HepG2 (cell line): ENCODE data around the gene VILL. TPM values are rescaled to one million over a fixed set of nuclear protein-coding genes. Genes with fewer than 3 reads are reported as not detected.
A peak's percentile ranks its signal among the peaks of the same experiment; 100 is the strongest.
"Not testable (repeated sequence)": the region's sequence is repeated elsewhere in the genome, so short reads cannot be mapped to it uniquely, and the experiment has no call there.

ENCODE experiments used
- ATAC-seq: fragments of 200-7000 bp; cut with Tn5 transposase; 3 replicates; pipeline ENCODE4 v1.9.1; 2020; ENCODE audit warnings: mild to moderate bottlenecking, moderate library complexity
- BruUV-seq: library from RNA; stranded (reverse); fragments of 400-500 nt; replicated peaks from 2 replicates; lab custom pipeline; 2021; lab: Mats Ljungman, UMichigan
- CTCF ChIA-PET: fragments of 300-600 bp; formaldehyde crosslinking; extraction: SDS; loops from one replicate; lab custom pipeline; 2021; ENCODE audit warnings: low total read pairs, inconsistent platforms, low intra/inter-chr PET ratio; lab: Yijun Ruan, JAX
- POLR2A ChIA-PET: fragments of 350-600 bp; sonication (Branson Sonifier 250); formaldehyde crosslinking; loops from one replicate; lab custom pipeline; 2020; ENCODE audit warnings: antibody characterized with exemption, inconsistent platforms; lab: Yijun Ruan, JAX
- DNase-seq: peaks from one replicate; pipeline ENCODE4 v3.0.0-alpha.2; 2015; ENCODE audit warnings: low spot score
- FAIRE-seq: peaks from 3 replicates; lab custom pipeline; 2011; peaks lifted over from hg19 to GRCh38; lab: Jason Lieb, UNC
- H2AFZ ChIP-seq: one replicate; pipeline ENCODE4 v1.6.1; 2011; ENCODE audit warnings: low read length, inconsistent platforms
- H3K27ac ChIP-seq: fragments of 300-600 bp; 3 replicates; pipeline ENCODE4 v1.8.0; 2011; ENCODE audit warnings: mixed run types, mild to moderate bottlenecking, mixed read lengths, low read length, inconsistent platforms; ENCODE audit not compliant: insufficient read depth; ENCODE audit errors: extremely low read length
- H3K27me3 ChIP-seq, 2 experiments: fragments of 200-600 bp in 1 of 2; 2 replicates in 1 of 2; 3 replicates in 1 of 2; pipeline versions ENCODE4 v1.6.0 to v1.8.0; 2011; ENCODE audit warnings: low read length in 2 of 2, mild to moderate bottlenecking in 2 of 2, moderate library complexity in 2 of 2, inconsistent platforms in 1 of 2; ENCODE audit not compliant: insufficient read depth in 2 of 2, control insufficient read depth in 1 of 2
- H3K36me3 ChIP-seq, 2 experiments: fragments of 200-600 bp in 1 of 2; replicated peaks in 1 of 2; 2 replicates in 1 of 2; 3 replicates in 1 of 2; pipeline versions ENCODE4 v1.5.1 to v1.8.0; 2011; ENCODE audit warnings: low read length in 2 of 2, inconsistent platforms in 1 of 2; ENCODE audit not compliant: insufficient read depth in 2 of 2, control insufficient read depth in 1 of 2
- H3K4me1 ChIP-seq: 2 replicates; pipeline ENCODE4 v1.5.1; 2012; ENCODE audit warnings: low read length, inconsistent platforms; ENCODE audit not compliant: insufficient read depth
- H3K4me2 ChIP-seq: 2 replicates; pipeline ENCODE4 v1.6.0; 2011; ENCODE audit warnings: low read depth, low read length, inconsistent platforms
- H3K4me3 ChIP-seq, 3 experiments: fragments of 200-600 bp in 1 of 3; sonication (generic), shearing (Covaris generic) in 1 of 3; replicated peaks in 1 of 3; 2 replicates each; pipeline ENCODE4 v1.5.1; 2011 to 2016; ENCODE audit warnings: low read length in 3 of 3, inconsistent platforms in 2 of 3, low read depth in 2 of 3, mild to moderate bottlenecking in 2 of 3, control low read depth in 1 of 3, mixed read lengths in 1 of 3; ENCODE audit not compliant: insufficient read depth in 1 of 3
- H3K79me2 ChIP-seq: one replicate; pipeline ENCODE4 v1.6.1; 2011; ENCODE audit warnings: low read length, inconsistent platforms; ENCODE audit not compliant: insufficient read depth
- H3K9ac ChIP-seq: 2 replicates; pipeline ENCODE4 v1.6.0; 2011; ENCODE audit warnings: mild to moderate bottlenecking, low read depth, low read length, inconsistent platforms; ENCODE audit not compliant: insufficient read depth
- H3K9me3 ChIP-seq: 2 replicates; pipeline ENCODE4 v1.5.1; 2012; ENCODE audit warnings: mild to moderate bottlenecking, low read length
- H4K20me1 ChIP-seq: 2 replicates; pipeline ENCODE4 v1.6.0; 2011; ENCODE audit warnings: inconsistent platforms, mild to moderate bottlenecking, low read length, moderate library complexity; ENCODE audit not compliant: insufficient read depth
- DDIT3 ChIP-seq: sonication (generic); formaldehyde crosslinking; IDR thresholded peaks from 2 replicates; pipeline ENCODE4 v1.4.0; 2020; ENCODE audit warnings: mild to moderate bottlenecking, missing genetic modification reagents
- RFX1 ChIP-seq: fragments of 450-650 bp; IDR thresholded peaks from 2 replicates; pipeline ENCODE4 v1.6.1; 2017
- WGBS: methylation state at CpG from one replicate; pipeline ENCODE4 v1.1.6; 2017; ENCODE audit warnings: low lambda C conversion rate; 5-methylcytosine and 5-hydroxymethylcytosine counted together
- in situ Hi-C: cut with HindIII; loops from 2 replicates; pipeline ENCODE4 v1.10.0; 2017; ENCODE audit warnings: low pct_unique_long_range_greater_than_20kb; ENCODE audit not compliant: extremely low pct_ligation_motif_present
- intact Hi-C: fragments of 100-400 bp; cut with micrococcal nuclease; formaldehyde crosslinking; loops from one replicate; pipeline ENCODE4 v1.10.0; 2022; ENCODE audit not compliant: unreplicated experiment
- polyA plus RNA-seq, 8 experiments: library from polyadenylated mRNA; depleted of rRNA in 3 of 8; stranded (reverse) in 7 of 8; unstranded in 1 of 8; fragments of >200 nt; fragmentation: Illumina TruSeq in 4 of 8; extraction: Trizol in 4 of 8; gene quantifications; 2 replicates each; pipeline versions ENCODE4 v1.2.1 to v1.2.3, GENCODE V29; 2011 to 2016; ENCODE audit warnings: low read depth in 4 of 8, missing spikeins in 1 of 8, mixed read lengths in 1 of 8; ENCODE audit not compliant: insufficient read depth in 1 of 8
- total RNA-seq, 5 experiments: library from RNA; depleted of rRNA; stranded (reverse); fragments of >200 nt; fragmentation: Illumina TruSeq; extraction: Trizol; gene quantifications; 2 replicates each; pipeline ENCODE4 v1.2.3, GENCODE V29; 2016; ENCODE audit warnings: low read depth in 1 of 5

The VILL gene
- total and polyA plus RNA-seq, 2 of the 13 experiments (the other 11 are each of a cell fraction or from before 2014, with no cell fraction given), result 3.2 to 5.3 TPM

DNA sequence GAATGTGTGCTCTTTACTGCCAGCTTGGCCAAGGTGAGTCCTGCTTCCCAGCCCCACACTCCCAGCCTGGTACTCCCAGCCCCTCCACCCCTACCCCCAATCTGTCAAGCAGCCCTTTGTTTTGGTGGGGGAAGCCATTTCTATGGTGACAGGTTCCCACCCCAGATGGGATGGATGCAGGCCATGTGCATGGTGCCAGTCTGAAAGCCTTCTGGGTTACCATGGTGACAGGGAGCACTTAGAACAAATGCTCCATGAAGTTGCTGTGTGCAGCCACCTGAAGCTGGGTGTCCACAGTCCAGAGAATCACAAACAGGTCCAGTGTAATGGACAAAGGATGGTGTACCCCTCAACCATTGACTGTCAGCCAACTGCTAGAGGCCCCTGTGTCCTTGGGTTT, 19.1 kb upstream of the VILL start:
- BruUV-seq, result no TSS peak
- H4K20me1 ChIP-seq, result no peaks in the 10 kb centered on the region
- no peaks in the 10 kb centered on the region for H3K79me2 ChIP-seq
- ATAC-seq, result no peak
- ChIA-PET POLR2A (no interaction called here), CTCF (no interaction called here)
- H2AFZ ChIP-seq, result no peak overlapping the region
- in situ Hi-C loops (no loop called here), intact Hi-C loops (no loop called here)
- FAIRE-seq, result no peak
- no peak overlapping the region for H3K27ac ChIP-seq
- peaks cover 26% of the 10 kb centered on the region for H3K4me1 ChIP-seq
- no peak overlapping the region for H3K4me2 ChIP-seq
- no peaks in the 10 kb centered on the region for H3K27me3 ChIP-seq
- no peak for DNase-seq
- no peaks in the 10 kb centered on the region for H3K9me3 ChIP-seq
- no peak overlapping the region for H3K9ac ChIP-seq
- no peak overlapping the region for H3K4me3 ChIP-seq
- TF ChIP-seq DDIT3 (CRISPR knock-in tag), result no peak
- peak; percentile 24; the same call in 1 of the 2 replicates for TF ChIP-seq RFX1
- H3K36me3 ChIP-seq, result peaks cover 37 to 84% of the 10 kb centered on the region in 2 experiments; a peak in 4 of 5 replicates

DNA sequence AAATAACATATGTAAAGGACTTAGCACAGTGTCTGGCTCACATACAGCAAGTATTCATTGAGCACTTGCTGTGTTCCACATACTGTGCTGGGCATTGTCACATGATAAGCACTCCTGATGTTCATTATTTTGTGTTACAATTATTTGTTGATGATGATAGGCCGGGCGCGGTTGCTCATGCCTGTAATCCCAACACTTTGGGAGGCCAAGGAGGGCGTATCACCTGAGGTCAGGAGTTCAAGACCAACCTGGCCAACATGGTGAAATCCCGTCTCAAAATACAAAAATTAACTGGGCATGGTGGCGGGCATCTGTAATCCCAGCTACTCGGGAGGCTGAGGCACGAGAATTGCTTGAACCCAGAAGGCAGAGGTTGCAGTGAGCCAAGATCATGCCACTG, 18.5 kb upstream of the VILL start:
- BruUV-seq, H3K79me2 ChIP-seq, DNase-seq, H3K4me2 ChIP-seq, CTCF ChIA-PET, H3K9ac ChIP-seq, FAIRE-seq, intact Hi-C loops, H3K27ac ChIP-seq, H2AFZ ChIP-seq, in situ Hi-C loops, H4K20me1 ChIP-seq, H3K27me3 ChIP-seq, ATAC-seq, H3K9me3 ChIP-seq, H3K4me3 ChIP-seq, POLR2A ChIA-PET: not testable (repeated sequence)
- WGBS, result 94% methylated on average over 8 of the region's 8 CpGs
- Histone ChIP-seq H3K36me3 (peaks cover 38 to 87% of the 10 kb centered on the region in 2 experiments; a peak in 4 of 5 replicates), H3K4me1 (peaks cover 20% of the 10 kb centered on the region)
